Measurements from ENCODE around the gene SEC14L1. TPM values are rescaled to one million over a fixed set of nuclear protein-coding genes. Genes with fewer than 3 reads are reported as not detected.

The SEC14L1 gene
- total RNA-seq = 14.6 and 15.5 TPM in 2 replicates

GRCh38 chr17:77140878-77141767 lies at the start of gene SEC14L1:
SEC14L1 (plus strand) TSS chr17:77140969; CDS start chr17:77143597, 2,628 bp downstream.

